Keratinocyte (primary cell): ENCODE measurements around the gene INSC. TPM values are rescaled to one million over a fixed set of nuclear protein-coding genes. Genes with fewer than 3 reads are reported as not detected.

Experiments used
- DNase-seq: peaks from one replicate; pipeline ENCODE4 v3.0.0-alpha.2; 2011; ENCODE audit warnings: low read depth, missing footprints, low spot score
- FAIRE-seq: peaks from 2 replicates; lab custom pipeline; 2011; peaks lifted over from hg19 to GRCh38; lab: Jason Lieb, UNC
- H2AFZ ChIP-seq: 2 replicates; pipeline ENCODE4 v1.6.0; 2012; ENCODE audit warnings: low read length, control low read depth, inconsistent platforms; ENCODE audit not compliant: control insufficient read depth
- H3K27ac ChIP-seq: 2 replicates; pipeline ENCODE4 v1.5.1; 2011; ENCODE audit warnings: low read length; ENCODE audit not compliant: control insufficient read depth, insufficient read depth
- H3K27me3 ChIP-seq: 3 replicates; pipeline ENCODE4 v1.6.0; 2011; ENCODE audit warnings: low read length; ENCODE audit not compliant: control insufficient read depth, insufficient read depth; ENCODE audit errors: extremely low read depth
- H3K36me3 ChIP-seq, 2 experiments: 2 replicates in 1 of 2; 3 replicates in 1 of 2; pipeline ENCODE4 v1.5.1; 2011; ENCODE audit warnings: low read length in 2 of 2, mild to moderate bottlenecking in 1 of 2; ENCODE audit not compliant: control insufficient read depth in 2 of 2, insufficient read depth in 2 of 2; ENCODE audit errors: extremely low read depth in 1 of 2
- H3K4me1 ChIP-seq: 3 replicates; pipeline ENCODE4 v1.5.1; 2011; ENCODE audit warnings: low read length; ENCODE audit not compliant: control insufficient read depth, insufficient read depth; ENCODE audit errors: extremely low read depth
- H3K4me2 ChIP-seq: 3 replicates; pipeline ENCODE4 v1.6.0; 2011; ENCODE audit warnings: low read depth, low read length; ENCODE audit not compliant: control insufficient read depth, insufficient read depth; ENCODE audit errors: extremely low read depth
- H3K4me3 ChIP-seq, 3 experiments: fragments of 200-600 bp in 1 of 3; sonication (generic) in 1 of 3; 2 replicates in 2 of 3; 3 replicates in 1 of 3; pipeline ENCODE4 v1.5.1; 2011 to 2016; ENCODE audit warnings: low read length in 3 of 3, mild to moderate bottlenecking in 3 of 3, control low read depth in 2 of 3, inconsistent platforms in 1 of 3, low read depth in 1 of 3, mixed read lengths in 1 of 3, mixed run types in 1 of 3, moderate library complexity in 1 of 3; ENCODE audit not compliant: control insufficient read depth in 2 of 3, insufficient read depth in 2 of 3; ENCODE audit errors: extremely low read depth in 1 of 3
- H3K79me2 ChIP-seq: 2 replicates; pipeline ENCODE4 v1.6.0; 2012; ENCODE audit warnings: low read length; ENCODE audit not compliant: control insufficient read depth, insufficient read depth
- H3K9ac ChIP-seq: 3 replicates; pipeline ENCODE4 v1.6.0; 2011; ENCODE audit warnings: low read length; ENCODE audit not compliant: control insufficient read depth, insufficient read depth; ENCODE audit errors: extremely low read depth
- H3K9me1 ChIP-seq: 3 replicates; pipeline ENCODE4 v1.6.0; 2011; ENCODE audit warnings: low read length; ENCODE audit not compliant: control insufficient read depth, insufficient read depth; ENCODE audit errors: extremely low read depth
- H3K9me3 ChIP-seq: 2 replicates; pipeline ENCODE4 v1.5.1; 2012; ENCODE audit warnings: low read depth, low read length; ENCODE audit not compliant: control insufficient read depth
- H4K20me1 ChIP-seq: 3 replicates; pipeline ENCODE4 v1.6.0; 2011; ENCODE audit warnings: low read length; ENCODE audit not compliant: control insufficient read depth, insufficient read depth; ENCODE audit errors: extremely low read depth
- EZH2 ChIP-seq: IDR thresholded peaks from one replicate; pipeline ENCODE4 v1.6.1; 2012; ENCODE audit warnings: inconsistent platforms, mild to moderate bottlenecking, low read length, moderate library complexity
- dilution Hi-C: fragments of 300-500 bp; cut with MboI; formaldehyde crosslinking; loops from one replicate; pipeline ENCODE4 v1.7.0; 2020; ENCODE audit warnings: low sequenced_read_pairs; ENCODE audit not compliant: extremely low pct_ligation_motif_present
- polyA plus RNA-seq, 5 experiments: library from polyadenylated mRNA; depleted of rRNA in 3 of 5; stranded (reverse) in 3 of 5; stranded (forward) in 1 of 5; unstranded in 1 of 5; fragments of >200 nt; gene quantifications; 1 replicate in 1 of 5; 2 replicates in 3 of 5; 3 replicates in 1 of 5; pipeline versions ENCODE4 v1.2.1 to v1.2.3, GENCODE V29; 2011 to 2012; ENCODE audit warnings: missing spikeins in 2 of 5, low read depth in 1 of 5, low replicate concordance in 1 of 5
- TF ChIP-seq, protein P1 (sequence below), 3 experiments: IDR thresholded peaks in 1 of 3; conservative IDR thresholded peaks in 1 of 3; optimal IDR thresholded peaks in 1 of 3; 2 replicates in 2 of 3; 3 replicates in 1 of 3; pipeline versions ENCODE3 to v1.5.1; 2011; ENCODE audit warnings: low read length in 3 of 3, mild to moderate bottlenecking in 3 of 3, moderate library complexity in 2 of 3, control low read depth in 1 of 3, inconsistent platforms in 1 of 3; ENCODE audit not compliant: insufficient read depth in 2 of 3; ENCODE audit errors: extremely low read depth in 1 of 3

Gene INSC
- polyA plus RNA-seq, 1 donor (not counting 4 experiments of a cell fraction or from before 2014, with no cell fraction given): 0.13 TPM

DNA sequence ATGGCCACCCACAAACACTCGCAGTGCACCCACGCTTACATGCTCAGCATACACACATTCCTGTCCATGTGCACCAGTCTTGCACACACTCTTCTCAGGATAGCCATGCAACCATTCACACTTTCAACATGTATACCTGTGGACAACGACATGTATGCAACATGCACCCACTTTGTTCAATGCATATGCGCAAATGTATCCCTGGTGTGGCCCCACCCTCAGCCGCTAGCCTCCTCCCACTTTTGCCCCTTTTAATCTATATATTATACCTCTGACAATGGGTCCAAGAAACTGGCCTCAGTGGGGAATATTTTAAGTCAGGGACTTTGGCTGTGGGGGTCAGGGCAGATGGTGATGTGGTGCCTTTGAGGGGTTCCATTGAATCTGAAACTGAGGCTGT, 963 bp downstream of the INSC start:
- DNase-seq (no peak), FAIRE-seq (no peak)
- peaks cover 6% of the 10 kb centered on the region for H3K4me1 ChIP-seq
- no peaks in the 10 kb centered on the region for H3K9me1 ChIP-seq
- no peaks in the 10 kb centered on the region for H3K9me3 ChIP-seq
- H2AFZ ChIP-seq: no peak overlapping the region
- TF ChIP-seq EZH2: no peak
- TF ChIP-seq, protein P1, sequence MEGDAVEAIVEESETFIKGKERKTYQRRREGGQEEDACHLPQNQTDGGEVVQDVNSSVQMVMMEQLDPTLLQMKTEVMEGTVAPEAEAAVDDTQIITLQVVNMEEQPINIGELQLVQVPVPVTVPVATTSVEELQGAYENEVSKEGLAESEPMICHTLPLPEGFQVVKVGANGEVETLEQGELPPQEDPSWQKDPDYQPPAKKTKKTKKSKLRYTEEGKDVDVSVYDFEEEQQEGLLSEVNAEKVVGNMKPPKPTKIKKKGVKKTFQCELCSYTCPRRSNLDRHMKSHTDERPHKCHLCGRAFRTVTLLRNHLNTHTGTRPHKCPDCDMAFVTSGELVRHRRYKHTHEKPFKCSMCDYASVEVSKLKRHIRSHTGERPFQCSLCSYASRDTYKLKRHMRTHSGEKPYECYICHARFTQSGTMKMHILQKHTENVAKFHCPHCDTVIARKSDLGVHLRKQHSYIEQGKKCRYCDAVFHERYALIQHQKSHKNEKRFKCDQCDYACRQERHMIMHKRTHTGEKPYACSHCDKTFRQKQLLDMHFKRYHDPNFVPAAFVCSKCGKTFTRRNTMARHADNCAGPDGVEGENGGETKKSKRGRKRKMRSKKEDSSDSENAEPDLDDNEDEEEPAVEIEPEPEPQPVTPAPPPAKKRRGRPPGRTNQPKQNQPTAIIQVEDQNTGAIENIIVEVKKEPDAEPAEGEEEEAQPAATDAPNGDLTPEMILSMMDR (optimal IDR thresholded peaks at IDR 0.05 in 1 of 3, IDR thresholded peaks at IDR 0.05 in 1 of 3, conservative IDR thresholded peaks at IDR 0.05 in 1 of 3; ENCODE audit: extremely low read depth in 1 of 3, insufficient read depth in 2 of 3, low read length in 3 of 3): no peak
- no peaks in the 10 kb centered on the region for H3K36me3 ChIP-seq
- H3K79me2 ChIP-seq: no peaks in the 10 kb centered on the region
- peaks cover 13% of the 10 kb centered on the region for H3K27me3 ChIP-seq
- H3K9ac ChIP-seq: no peak overlapping the region
- no peak overlapping the region for H3K4me3 ChIP-seq
- dilution Hi-C loops: no loop called here
- no peaks in the 10 kb centered on the region for H4K20me1 ChIP-seq
- H3K27ac ChIP-seq: no peak overlapping the region
- H3K4me2 ChIP-seq: no peak overlapping the region

DNA sequence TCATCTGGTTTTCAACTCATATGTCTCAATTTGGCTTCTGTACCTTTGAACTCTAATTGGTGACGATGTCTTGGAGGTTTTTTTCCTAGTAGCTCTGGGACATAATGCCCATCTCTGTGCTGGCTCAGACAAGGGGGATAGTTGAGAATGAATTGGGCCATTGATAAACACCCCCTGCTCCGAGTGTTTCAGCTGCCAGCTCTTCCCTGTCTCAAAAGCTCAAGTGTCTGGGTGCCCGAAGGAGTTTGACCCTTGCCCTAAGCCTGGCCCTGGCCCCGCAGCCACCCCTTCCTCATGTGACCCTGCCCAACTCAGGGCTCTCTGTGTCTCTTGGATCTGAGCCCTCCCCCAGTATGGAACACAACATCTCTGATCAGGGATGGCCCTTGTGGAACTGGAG, 3.0 kb downstream of the INSC start:
- Histone ChIP-seq H3K9ac (no peak overlapping the region), H3K4me2 (no peak overlapping the region), H3K27me3 (peaks cover 13% of the 10 kb centered on the region), H3K36me3 (no peaks in the 10 kb centered on the region), H3K9me1 (no peaks in the 10 kb centered on the region), H3K4me1 (peaks cover 6% of the 10 kb centered on the region), H2AFZ (no peak overlapping the region), H3K9me3 (no peaks in the 10 kb centered on the region), H4K20me1 (no peaks in the 10 kb centered on the region), H3K4me3 (no peak overlapping the region), H3K79me2 (no peaks in the 10 kb centered on the region), H3K27ac (no peak overlapping the region)
- FAIRE-seq (no peak), DNase-seq (no peak)
- dilution Hi-C loops: no loop called here
- TF ChIP-seq, protein P1 (optimal IDR thresholded peaks at IDR 0.05 in 1 of 3, IDR thresholded peaks at IDR 0.05 in 1 of 3, conservative IDR thresholded peaks at IDR 0.05 in 1 of 3; ENCODE audit: extremely low read depth in 1 of 3, insufficient read depth in 2 of 3, low read length in 3 of 3): no peak
- TF ChIP-seq EZH2: no peak
